Mononuclear cell (primary cell): ENCODE data around the gene FAM222A. TPM values are rescaled to one million over a fixed set of nuclear protein-coding genes. Genes with fewer than 3 reads are reported as not detected.

Source experiments
- H3K27me3 ChIP-seq: 2 replicates; pipeline ENCODE4 v1.6.0; 2011; ENCODE audit warnings: low read length, control low read depth; ENCODE audit not compliant: insufficient read depth
- H3K4me1 ChIP-seq: 2 replicates; pipeline ENCODE4 v1.5.1; 2011; ENCODE audit warnings: mild to moderate bottlenecking, low read length, control low read depth; ENCODE audit not compliant: insufficient read depth
- H3K4me3 ChIP-seq: 2 replicates; pipeline ENCODE4 v1.5.1; 2011; ENCODE audit warnings: mild to moderate bottlenecking, low read length, moderate library complexity
- H3K9me3 ChIP-seq: 2 replicates; pipeline ENCODE4 v1.5.1; 2011; ENCODE audit warnings: low read depth, mild to moderate bottlenecking, control low read depth, low read length
- total RNA-seq: library from RNA; depleted of rRNA; stranded (reverse); fragments of >200 nt; gene quantifications from one replicate; pipeline ENCODE4 v1.2.3, GENCODE V29; 2012

The FAM222A gene
- total RNA-seq, 1 donor, result 1.0 TPM

DNA sequence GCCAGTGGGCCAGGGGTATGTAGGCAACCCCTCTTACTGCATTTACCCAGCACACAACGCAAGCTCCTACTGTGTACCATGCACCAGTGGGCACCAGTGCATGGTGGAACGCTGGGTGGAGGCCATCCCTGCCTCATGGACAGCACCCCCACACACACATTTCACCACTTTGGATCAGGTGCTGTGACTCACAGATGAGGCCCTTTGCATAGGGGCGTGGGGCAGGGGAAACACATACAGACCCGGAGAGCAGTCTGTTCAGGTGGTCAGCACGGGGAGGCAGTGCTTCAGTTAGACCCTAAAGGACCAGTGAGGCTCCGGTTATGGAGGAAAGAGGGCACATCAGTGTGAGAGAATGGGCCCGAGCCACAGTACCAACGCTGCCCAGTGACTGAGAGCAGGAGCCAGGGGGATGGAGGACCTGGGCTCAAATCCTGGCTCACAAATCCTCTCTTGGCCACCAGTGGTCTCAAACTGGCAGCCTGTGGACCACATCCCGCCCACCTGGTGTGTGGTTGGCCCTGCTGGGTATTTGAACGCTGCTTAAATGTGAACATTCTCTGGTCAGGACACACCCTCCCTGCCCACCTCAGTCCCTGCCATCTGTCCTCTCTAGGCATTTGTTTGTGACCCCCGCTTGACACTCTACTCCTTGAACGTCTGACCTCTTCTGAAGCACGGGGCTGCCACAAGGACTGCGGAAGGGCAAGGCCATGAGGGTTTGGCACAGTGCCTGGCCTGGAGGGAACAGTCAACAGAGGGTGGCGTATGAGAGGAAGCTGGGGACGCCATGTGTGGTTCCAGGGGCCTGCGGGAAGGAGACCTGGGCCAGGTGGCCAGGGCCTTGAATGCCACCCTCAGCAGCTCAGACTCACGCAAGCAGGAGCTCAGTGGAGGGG lies 46.7 kb downstream of the FAM222A start:
- H3K4me3 ChIP-seq, result no peak overlapping the region
- no peaks in the 10 kb centered on the region for H3K4me1 ChIP-seq
- H3K9me3 ChIP-seq, result peaks cover 17% of the 10 kb centered on the region
- H3K27me3 ChIP-seq, result no peaks in the 10 kb centered on the region

DNA sequence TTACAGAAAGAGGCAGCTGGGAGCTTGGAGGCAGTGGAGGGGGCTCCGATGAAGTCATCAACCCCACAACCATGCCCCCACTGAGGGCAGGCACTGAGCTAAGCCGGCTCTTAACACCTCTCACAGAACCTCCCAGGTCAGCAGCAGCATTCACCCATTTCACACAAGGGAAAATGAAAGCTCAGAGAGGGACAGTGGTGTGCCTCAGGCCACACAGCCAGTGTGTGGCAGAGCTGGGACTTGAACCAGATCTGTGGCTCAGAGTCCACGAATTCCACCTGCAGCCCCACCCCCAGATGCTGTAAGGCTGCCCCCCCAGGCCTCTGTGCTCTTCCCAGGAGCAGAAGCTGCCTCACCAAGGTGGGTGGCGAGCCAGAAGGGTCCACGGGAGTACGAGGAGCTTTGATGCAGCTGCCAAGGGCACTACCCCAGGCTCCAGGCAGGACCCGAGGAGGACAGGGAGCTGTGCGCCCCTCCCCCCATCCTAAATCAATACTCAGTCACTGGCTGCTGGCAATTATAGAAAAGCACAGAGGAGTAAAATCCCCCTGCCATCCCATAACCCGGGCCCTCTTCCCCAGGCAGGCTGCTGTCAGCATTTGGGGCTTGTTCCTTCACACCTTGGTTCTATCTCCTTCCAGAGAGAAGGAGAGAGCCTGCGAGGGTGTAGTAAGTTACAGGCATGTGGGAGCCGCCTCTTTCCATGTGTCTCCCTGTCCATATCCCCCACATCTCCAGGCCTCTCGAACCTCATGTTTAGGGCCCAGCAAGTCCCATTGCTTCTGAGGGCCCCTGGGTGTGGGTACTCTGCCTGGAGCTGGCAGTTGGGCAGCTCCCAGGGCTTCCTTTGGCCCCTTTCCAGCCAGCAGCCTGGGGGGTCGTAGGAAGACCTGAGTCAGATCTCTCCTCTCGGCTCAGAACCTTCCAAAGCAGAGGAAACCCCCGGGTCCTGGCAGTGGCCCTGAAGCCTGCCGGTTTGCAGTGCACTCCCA lies 47.6 kb downstream of the FAM222A start:
- Histone ChIP-seq H3K9me3 (peaks cover 10% of the 10 kb centered on the region), H3K4me3 (no peak overlapping the region), H3K27me3 (no peaks in the 10 kb centered on the region), H3K4me1 (no peaks in the 10 kb centered on the region)

DNA sequence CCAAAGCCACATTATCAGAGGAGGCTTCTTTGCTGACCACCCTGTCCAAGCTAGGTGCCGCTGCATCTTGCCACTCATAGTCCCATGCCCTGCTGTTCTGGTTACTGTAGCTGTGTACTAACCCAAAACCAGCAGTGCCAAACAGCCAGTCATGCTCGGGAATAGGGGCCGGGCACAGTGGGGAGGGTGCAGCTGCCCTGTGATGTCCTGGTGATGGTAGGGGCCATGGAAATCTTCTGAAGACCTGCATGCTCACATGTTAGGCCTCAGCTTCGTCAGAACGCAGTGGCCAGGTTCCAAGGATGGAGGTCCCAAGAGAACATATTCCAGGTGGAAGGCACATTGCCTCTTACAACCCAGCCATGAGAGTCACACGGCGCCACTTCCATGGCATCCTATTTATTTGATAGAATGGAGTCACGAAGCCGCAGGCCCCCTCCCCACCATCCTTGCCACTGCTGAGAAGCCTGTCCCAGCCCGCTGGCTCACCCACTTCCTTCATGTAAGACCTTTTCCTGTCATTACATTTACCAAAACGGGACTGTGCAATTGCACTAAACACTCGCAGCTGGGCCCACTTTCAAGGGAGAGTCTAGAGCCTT lies 48.5 kb downstream of the FAM222A start:
- Histone ChIP-seq H3K4me3 (no peak overlapping the region), H3K27me3 (no peaks in the 10 kb centered on the region), H3K9me3 (peaks cover under 1% of the 10 kb centered on the region), H3K4me1 (no peaks in the 10 kb centered on the region)

DNA sequence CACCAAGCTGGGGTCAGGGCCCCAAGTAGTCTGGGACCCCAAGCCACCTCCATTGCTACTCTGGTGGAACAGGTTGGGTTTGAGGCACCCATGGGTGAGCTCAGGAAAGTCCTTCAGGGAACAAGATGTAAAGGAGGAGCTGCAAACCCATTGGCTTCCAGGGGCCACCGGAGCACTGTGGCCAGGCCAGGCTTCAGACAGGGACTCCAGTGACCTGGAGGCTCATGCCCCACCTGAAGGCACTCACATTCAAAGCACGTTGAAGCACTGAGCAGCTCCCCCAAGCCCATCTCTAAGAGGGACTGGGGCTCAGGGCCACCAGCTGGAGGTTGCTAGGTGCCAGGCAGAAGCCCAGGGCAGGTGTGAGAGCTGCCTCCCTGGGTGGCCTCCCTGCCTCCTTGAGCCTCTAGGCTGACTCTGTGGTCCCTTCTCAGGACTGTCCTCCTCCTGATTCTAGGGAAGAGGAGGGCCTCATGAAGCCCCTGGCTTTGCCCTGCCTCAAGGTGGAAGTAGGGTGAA lies 49.1 kb downstream of the FAM222A start:
- no peaks in the 10 kb centered on the region for H3K9me3 ChIP-seq

DNA sequence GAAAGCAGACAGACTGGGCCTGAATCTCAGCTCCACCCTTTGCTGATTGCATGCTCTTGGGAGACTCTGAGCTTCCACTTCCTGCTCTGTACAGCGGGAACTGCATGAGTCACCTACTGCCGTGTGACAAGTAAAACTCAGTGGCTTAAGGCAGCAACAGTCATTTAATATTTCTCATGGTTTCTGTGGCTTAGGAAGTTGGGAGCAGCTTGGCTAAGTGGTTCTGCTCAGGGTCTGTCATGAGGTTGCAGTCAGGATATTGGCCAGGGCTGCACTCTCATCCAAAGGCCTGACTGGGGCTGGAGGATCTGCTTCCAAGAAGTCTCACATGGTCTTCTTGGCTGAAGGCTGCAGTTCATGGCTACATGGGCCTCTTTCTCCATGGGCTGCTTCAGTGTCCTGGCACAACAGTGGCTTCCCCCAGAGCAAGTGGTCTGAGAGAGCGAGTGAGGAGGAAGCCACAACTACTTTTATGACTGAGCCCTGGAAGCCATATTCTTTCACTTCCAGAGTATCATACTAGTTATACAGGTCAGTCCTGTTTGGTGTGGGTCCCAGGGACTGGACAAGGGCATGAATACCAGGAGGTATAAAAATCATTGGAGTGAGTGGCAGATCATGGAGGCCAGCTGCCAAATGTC lies 49.7 kb downstream of the FAM222A start:
- no peaks in the 10 kb centered on the region for H3K27me3 ChIP-seq
- H3K4me1 ChIP-seq, result no peaks in the 10 kb centered on the region
- H3K9me3 ChIP-seq, result no peaks in the 10 kb centered on the region
- no peak overlapping the region for H3K4me3 ChIP-seq

More for the DNA sequence above, 49.1 kb downstream of the FAM222A start:
- Histone ChIP-seq H3K27me3 (no peaks in the 10 kb centered on the region), H3K4me3 (no peak overlapping the region), H3K4me1 (no peaks in the 10 kb centered on the region)

GRCh38 chr12:109764123-109764522 lies 50.5 kb downstream of the FAM222A start:
- H3K4me1 ChIP-seq, result no peaks in the 10 kb centered on the region
- no peaks in the 10 kb centered on the region for H3K27me3 ChIP-seq
- no peaks in the 10 kb centered on the region for H3K9me3 ChIP-seq
- no peak overlapping the region for H3K4me3 ChIP-seq

- Histone ChIP-seq H3K4me1 (no peaks in the 10 kb centered on the region), H3K4me3 (no peak overlapping the region), H3K27me3 (no peaks in the 10 kb centered on the region), H3K9me3 (no peaks in the 10 kb centered on the region)
These were observed 51.3 kb downstream of the FAM222A start for GRCh38 chr12:109764776-109765445.

DNA sequence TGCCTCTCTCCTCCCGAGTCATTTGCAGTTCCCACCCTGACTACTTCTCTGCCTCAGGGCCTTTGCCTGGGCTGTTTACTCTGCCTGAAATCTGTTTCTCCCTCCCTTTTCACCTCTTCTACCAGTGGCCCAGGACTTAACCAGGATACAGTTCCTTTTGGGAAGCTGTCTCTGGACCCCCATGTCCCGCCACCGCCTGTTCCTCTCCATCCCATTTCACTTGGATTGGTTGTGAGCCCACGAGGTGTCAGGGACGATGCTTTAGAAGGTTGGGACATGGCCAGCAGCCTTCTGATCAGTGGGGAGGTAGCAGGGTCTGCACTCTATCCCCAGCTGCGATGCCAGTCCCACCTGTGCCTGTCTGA lies 51.8 kb downstream of the FAM222A start:
- no peaks in the 10 kb centered on the region for H3K4me1 ChIP-seq
- H3K9me3 ChIP-seq, result no peaks in the 10 kb centered on the region
- H3K27me3 ChIP-seq, result no peaks in the 10 kb centered on the region
- H3K4me3 ChIP-seq, result no peak overlapping the region

GRCh38 chr12:109766251-109766778 lies 52.7 kb downstream of the FAM222A start:
- no peaks in the 10 kb centered on the region for H3K9me3 ChIP-seq
- H3K4me1 ChIP-seq, result no peaks in the 10 kb centered on the region
- no peaks in the 10 kb centered on the region for H3K27me3 ChIP-seq
- no peak overlapping the region for H3K4me3 ChIP-seq

DNA sequence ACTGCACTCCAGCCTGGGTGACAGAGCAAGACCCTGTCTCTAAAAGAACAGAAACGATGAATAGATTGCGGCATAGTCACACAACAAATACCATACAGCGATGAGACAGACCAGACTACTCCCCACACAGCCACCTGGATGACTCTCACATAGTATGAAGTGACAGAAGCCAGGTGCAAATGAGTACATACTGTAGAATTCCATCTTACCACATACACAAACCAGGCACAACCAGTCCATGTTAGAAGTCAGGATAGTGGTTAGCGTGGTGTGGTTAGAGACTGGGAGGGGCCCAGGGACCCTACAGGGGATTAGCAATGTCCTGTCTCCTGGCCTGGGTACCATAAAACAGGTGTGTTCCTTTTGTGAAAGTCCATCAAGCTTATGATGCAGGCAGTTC lies 53.8 kb downstream of the FAM222A start:
- H3K4me3 ChIP-seq, result no peak overlapping the region
- no peaks in the 10 kb centered on the region for H3K4me1 ChIP-seq
- no peaks in the 10 kb centered on the region for H3K9me3 ChIP-seq
- no peaks in the 10 kb centered on the region for H3K27me3 ChIP-seq

DNA sequence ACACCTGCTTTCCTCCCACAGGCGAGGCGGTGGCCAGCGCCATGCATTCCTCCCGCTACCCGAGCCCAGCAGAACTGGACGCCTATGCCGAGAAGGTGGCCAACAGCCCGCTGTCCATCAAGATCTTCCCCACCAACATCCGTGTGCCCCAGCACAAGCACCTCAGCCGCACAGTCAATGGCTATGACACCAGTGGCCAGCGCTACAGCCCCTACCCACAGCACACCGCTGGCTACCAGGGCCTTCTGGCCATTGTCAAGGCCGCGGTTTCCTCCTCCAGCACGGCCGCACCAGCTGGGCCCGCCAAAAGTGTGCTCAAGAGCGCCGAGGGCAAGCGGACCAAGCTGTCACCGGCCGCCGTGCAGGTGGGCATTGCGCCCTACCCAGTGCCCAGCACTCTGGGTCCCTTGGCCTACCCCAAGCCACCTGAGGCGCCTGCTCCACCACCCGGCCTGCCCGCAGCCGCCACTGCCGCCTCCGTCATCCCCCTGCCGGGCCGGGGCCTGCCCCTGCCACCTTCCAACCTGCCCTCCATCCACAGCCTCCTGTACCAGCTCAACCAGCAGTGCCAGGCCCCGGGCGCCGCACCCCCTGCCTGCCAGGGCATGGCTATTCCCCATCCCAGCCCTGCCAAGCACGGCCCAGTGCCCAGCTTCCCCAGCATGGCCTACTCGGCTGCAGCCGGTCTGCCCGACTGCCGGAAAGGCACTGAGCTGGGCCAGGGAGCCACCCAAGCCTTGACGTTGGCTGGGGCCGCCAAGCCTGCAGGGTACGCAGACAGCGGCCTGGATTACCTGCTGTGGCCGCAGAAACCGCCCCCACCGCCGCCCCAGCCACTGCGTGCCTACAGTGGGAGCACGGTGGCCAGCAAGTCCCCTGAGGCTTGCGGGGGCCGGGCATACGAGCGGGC lies 54.6 kb downstream of the FAM222A start:
- Histone ChIP-seq H3K4me1 (no peaks in the 10 kb centered on the region), H3K27me3 (no peaks in the 10 kb centered on the region), H3K4me3 (no peak overlapping the region), H3K9me3 (no peaks in the 10 kb centered on the region)

- Histone ChIP-seq H3K4me3 (no peak overlapping the region), H3K9me3 (no peaks in the 10 kb centered on the region), H3K27me3 (no peaks in the 10 kb centered on the region), H3K4me1 (no peaks in the 10 kb centered on the region)
These were observed 55.5 kb downstream of the FAM222A start for GRCh38 chr12:109768901-109769670.
